AG04450 (cell line): ENCODE results near the gene APOL2. TPM values are rescaled to one million over a fixed set of nuclear protein-coding genes. Genes with fewer than 3 reads are reported as not detected.
"Not testable (repeated sequence)": the region's sequence is repeated elsewhere in the genome, so short reads cannot be mapped to it uniquely, and the experiment has no call there.

Experiments
- CTCF ChIA-PET: fragments of 300-600, 350-600 bp; formaldehyde crosslinking; extraction: SDS; loops from one replicate; lab custom pipeline; 2022; ENCODE audit warnings: antibody characterized with exemption, inconsistent platforms; lab: Charles Lee
- POLR2A ChIA-PET: fragments of 350-600 bp; formaldehyde crosslinking; extraction: SDS; loops from one replicate; lab custom pipeline; 2021; ENCODE audit warnings: antibody characterized with exemption, inconsistent platforms; lab: Yijun Ruan, JAX
- DNase-seq: peaks from one replicate; pipeline ENCODE4 v3.0.0-alpha.2; 2011; ENCODE audit warnings: low read depth, low spot score
- H3K27ac ChIP-seq: one replicate; pipeline ENCODE4 v1.5.1; 2012; ENCODE audit warnings: low read depth, low read length, control low read depth
- H3K27me3 ChIP-seq: one replicate; pipeline ENCODE4 v1.6.0; 2012; ENCODE audit warnings: low read length; ENCODE audit not compliant: control insufficient read depth, insufficient read depth
- H3K4me3 ChIP-seq: 2 replicates; pipeline ENCODE4 v1.5.1; 2011; ENCODE audit warnings: mild to moderate bottlenecking, low read depth, low read length, control low read depth
- H3K9me3 ChIP-seq: 2 replicates; pipeline ENCODE4 v1.5.1; 2012; ENCODE audit warnings: low read length; ENCODE audit not compliant: control insufficient read depth, insufficient read depth
- CTCF ChIP-seq: IDR thresholded peaks from 2 replicates; pipeline ENCODE4 v1.5.1; 2011; ENCODE audit warnings: low read depth, low read length, control low read depth, inconsistent platforms
- polyA plus RNA-seq: library from polyadenylated mRNA; depleted of rRNA; stranded (reverse); fragments of >200 nt; gene quantifications from 2 replicates; pipeline ENCODE4 v1.2.3, GENCODE V29; 2011

Gene APOL2
- polyA plus RNA-seq, 1 experiment = 19.7 TPM

- DNase-seq = no peak
- peaks cover 2% of the 10 kb centered on the region for H3K9me3 ChIP-seq
- H3K4me3 ChIP-seq = no peak overlapping the region
- no peak for TF ChIP-seq CTCF
- H3K27me3 ChIP-seq = no peaks in the 10 kb centered on the region
- H3K27ac ChIP-seq = peak overlapping the region; percentile 11
- ChIA-PET POLR2A (interaction anchor here (1.2 kb wide), 1 partner anchor 15 kb away, joined by 5 read pairs; the partner anchor contains the start of gene APOL2), CTCF (interaction anchor here (1.7 kb wide), 1 partner anchor 15 kb away, joined by 9 read pairs; the partner anchor contains the start of gene APOL2)
Observed at GRCh38 chr22:36253523-36254490, 14.5 kb upstream of the APOL2 start.

DNA sequence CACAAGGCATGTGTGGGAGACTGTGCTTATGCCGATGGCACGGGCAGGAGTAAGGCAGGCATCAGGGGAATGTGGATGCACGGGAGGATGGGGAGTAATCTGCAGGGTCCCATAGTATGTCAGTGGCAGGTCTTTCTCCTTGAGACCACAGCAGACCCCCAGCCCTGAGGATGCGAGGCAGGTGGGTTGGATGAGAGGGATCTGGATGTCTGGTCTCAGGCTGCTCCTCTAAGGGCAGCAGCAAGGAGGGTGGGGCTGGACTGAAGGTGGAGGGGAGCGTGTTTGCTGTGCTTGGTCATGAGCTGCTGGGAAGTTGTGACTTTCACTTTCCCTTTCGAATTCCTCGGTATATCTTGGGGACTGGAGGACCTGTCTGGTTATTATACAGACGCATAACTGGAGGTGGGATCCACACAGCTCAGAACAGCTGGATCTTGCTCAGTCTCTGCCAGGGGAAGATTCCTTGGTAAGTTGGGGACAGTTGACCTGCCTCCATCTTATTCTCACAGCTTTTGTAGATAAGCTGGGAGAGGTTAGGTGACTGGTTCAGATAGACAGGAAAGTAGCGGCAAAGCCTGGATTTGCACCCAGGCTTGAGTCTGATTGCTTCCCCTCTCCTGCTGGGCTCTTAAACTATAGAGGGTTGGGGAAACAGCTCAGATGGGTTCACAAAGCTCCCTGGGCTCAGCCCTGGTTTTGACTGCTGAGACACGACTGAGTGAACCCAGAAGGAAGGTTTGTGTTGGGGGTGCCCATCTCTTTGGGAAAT lies 13.6 kb upstream of the APOL2 start, which contains the start of gene APOL1:
TSS of gene APOL1 (plus strand) at position 380 of the 769 bp plus-strand sequence. CDS start 1,823 bp downstream, outside the sequence.
- POLR2A ChIA-PET = interaction anchor here (1.2 kb wide), 1 partner anchor 14 kb away, joined by 5 read pairs; the partner anchor contains the start of gene APOL2
- H3K27ac ChIP-seq = peak within 1 kb of the TSS; percentile 11

DNA sequence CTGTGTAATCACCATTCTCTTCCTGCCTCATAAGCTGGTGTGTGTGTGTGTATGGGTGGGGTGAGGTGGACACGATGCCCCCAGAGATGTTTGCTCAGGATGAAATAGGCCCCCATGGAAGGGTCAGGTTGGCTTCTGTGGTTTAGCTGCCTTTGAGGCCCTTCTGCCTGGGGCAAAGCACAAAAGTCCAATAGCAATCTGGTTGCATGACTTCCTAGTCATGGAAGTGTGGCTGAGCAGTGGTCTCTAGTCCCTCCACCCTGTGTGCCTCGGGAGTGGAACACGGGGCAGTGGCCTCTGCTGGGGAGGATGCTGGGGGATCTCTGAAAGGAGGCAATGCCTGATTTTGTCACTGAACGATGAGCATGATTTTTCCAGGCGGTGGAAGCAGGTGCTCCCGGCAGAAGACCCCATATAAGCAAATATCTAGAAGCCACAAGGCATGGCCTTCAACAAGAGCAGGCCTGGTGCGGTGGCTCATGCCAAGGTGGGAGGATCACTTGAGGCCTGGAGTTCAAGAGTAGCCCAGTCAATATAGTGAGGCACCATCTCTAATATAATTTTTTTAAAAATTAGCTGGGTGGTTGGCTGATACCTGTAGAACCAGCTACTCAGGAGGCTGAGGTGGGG lies 12.8 kb upstream of the APOL2 start:
- H3K27me3 ChIP-seq, POLR2A ChIA-PET, H3K4me3 ChIP-seq, DNase-seq, H3K9me3 ChIP-seq, H3K27ac ChIP-seq: not testable (repeated sequence)
- CTCF ChIA-PET = interaction anchor here (0.5 kb wide), 1 partner anchor 34 kb away, joined by 5 read pairs; no protein-coding TSS in a partner anchor

More for the DNA sequence above, 13.6 kb upstream of the APOL2 start, which contains the start of gene APOL1:
- no peaks in the 10 kb centered on the region for H3K27me3 ChIP-seq
- CTCF ChIA-PET = interaction anchor here (1.7 kb wide), 1 partner anchor 14 kb away, joined by 9 read pairs; the partner anchor contains the start of gene APOL2
- peak within 1 kb of the TSS; percentile 38 for H3K4me3 ChIP-seq
- TF ChIP-seq CTCF = no peak
- H3K9me3 ChIP-seq = peaks cover 2% of the 10 kb centered on the region
- DNase-seq = no peak

- POLR2A ChIA-PET = interaction anchor here (0.6 kb wide), 1 partner anchor 90 kb away, joined by 3 read pairs; the partner anchor contains the start of gene APOL3
- not testable (repeated sequence) for DNase-seq, H3K4me3 ChIP-seq, H3K9me3 ChIP-seq, H3K27me3 ChIP-seq, H3K27ac ChIP-seq
- CTCF ChIA-PET = interaction anchor here (1.2 to 3.2 kb wide), 2 partner anchors 11 to 36 kb away, joined by 3 to 16 read pairs; partner anchors contain the start of gene APOL2
Observed at GRCh38 chr22:36250292-36250960, 11.1 kb upstream of the APOL2 start.

DNA sequence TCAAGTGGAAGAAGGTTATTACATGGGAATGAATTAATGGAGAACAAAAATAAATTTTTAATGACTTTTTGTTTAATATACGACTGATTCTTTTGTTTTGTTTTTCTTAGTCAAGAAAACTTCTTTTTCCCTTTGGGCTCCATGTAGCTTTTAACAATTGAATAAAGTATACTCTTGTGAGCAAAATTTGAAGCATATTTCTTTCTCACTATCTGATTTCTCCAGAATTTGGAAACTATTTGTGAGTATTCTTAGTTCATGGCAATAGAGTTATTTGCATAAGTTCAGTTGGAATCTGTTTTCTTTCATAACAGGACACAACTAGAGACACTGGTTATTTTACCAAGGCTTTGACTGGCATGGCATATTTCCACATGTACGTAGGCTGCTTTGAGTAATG lies 9.8 kb upstream of the APOL2 start:
- peaks cover 2% of the 10 kb centered on the region for H3K9me3 ChIP-seq
- H3K27ac ChIP-seq = no peak overlapping the region
- POLR2A ChIA-PET = interaction anchor here (0.6 kb wide), 1 partner anchor 771 kb away, joined by 3 read pairs; no protein-coding TSS in a partner anchor
- CTCF ChIA-PET = interaction anchor here (1.4 to 3.2 kb wide), 2 partner anchors 10 to 29 kb away, joined by 4 to 16 read pairs; partner anchors contain the start of gene APOL2
- TF ChIP-seq CTCF = no peak
- H3K27me3 ChIP-seq = no peaks in the 10 kb centered on the region
- DNase-seq = no peak
- no peak overlapping the region for H3K4me3 ChIP-seq
